Caco-2 (cell line): ENCODE results near the gene TSPAN31. TPM values are rescaled to one million over a fixed set of nuclear protein-coding genes. Genes with fewer than 3 reads are reported as not detected.

Experiments
- BruUV-seq: library from RNA; stranded (reverse); fragments of 400-500 nt; replicated peaks from 2 replicates; lab custom pipeline; 2021; lab: Mats Ljungman, UMichigan
- CTCF ChIA-PET: fragments of 300-600 bp; sonication (Branson Sonifier 250); formaldehyde crosslinking; loops from one replicate; lab custom pipeline; 2022; ENCODE audit warnings: antibody characterized with exemption; lab: Charles Lee
- POLR2A ChIA-PET: fragments of 300-600 bp; sonication (Branson Sonifier 250); formaldehyde crosslinking; loops from one replicate; lab custom pipeline; 2022; ENCODE audit warnings: antibody characterized with exemption; lab: Charles Lee
- DNase-seq, 2 experiments: peaks; one replicate each; pipeline versions ENCODE4 v3.0.0 to v3.0.0-alpha.2; 2020 to 2022
- H3K27me3 ChIP-seq: replicated peaks from 2 replicates; pipeline ENCODE4 v1.6.0; 2011; ENCODE audit warnings: low read length; ENCODE audit not compliant: control insufficient read depth, insufficient read depth
- H3K36me3 ChIP-seq: 2 replicates; pipeline ENCODE4 v1.5.1; 2011; ENCODE audit warnings: low read length; ENCODE audit not compliant: control insufficient read depth, insufficient read depth
- H3K4me1 ChIP-seq: fragments of 250-450 bp; sonication (Bioruptor Pico); 2 replicates; pipeline ENCODE4 v1.5.1; 2020; ENCODE audit warnings: mild to moderate bottlenecking
- H3K4me3 ChIP-seq: 2 replicates; pipeline ENCODE4 v1.5.1; 2011; ENCODE audit warnings: low read depth, mild to moderate bottlenecking, control low read depth, low read length
- H3K9me3 ChIP-seq: fragments of 250-450 bp; sonication (Bioruptor Pico); 2 replicates; pipeline ENCODE4 v1.5.1; 2020; ENCODE audit warnings: mild to moderate bottlenecking, moderate library complexity
- H3K27ac Mint-ChIP-seq: one replicate; pipeline ENCODE4 v1.8.0; 2022; ENCODE audit warnings: mixed read lengths; ENCODE audit not compliant: unreplicated experiment
- H3K27me3 Mint-ChIP-seq: one replicate; pipeline ENCODE4 v1.8.0; 2022; ENCODE audit warnings: mixed read lengths; ENCODE audit not compliant: insufficient read depth, unreplicated experiment
- H3K36me3 Mint-ChIP-seq: one replicate; pipeline ENCODE4 v1.8.0; 2022; ENCODE audit warnings: mild to moderate bottlenecking, mixed read lengths; ENCODE audit not compliant: insufficient read depth, unreplicated experiment
- H3K4me1 Mint-ChIP-seq: one replicate; pipeline ENCODE4 v1.8.0; 2022; ENCODE audit warnings: low read depth, mixed read lengths; ENCODE audit not compliant: unreplicated experiment
- H3K4me3 Mint-ChIP-seq: one replicate; pipeline ENCODE4 v1.8.0; 2022; ENCODE audit warnings: mild to moderate bottlenecking, moderate library complexity, mixed read lengths; ENCODE audit not compliant: unreplicated experiment
- H3K9me3 Mint-ChIP-seq: one replicate; pipeline ENCODE4 v1.8.0; 2022; ENCODE audit warnings: mixed read lengths; ENCODE audit not compliant: unreplicated experiment
- intact Hi-C: fragments of 100-400 bp; cut with micrococcal nuclease; formaldehyde crosslinking; loops from one replicate; pipeline ENCODE4 v1.10.0; 2022; ENCODE audit not compliant: unreplicated experiment
- total RNA-seq: library from RNA; stranded (reverse); gene quantifications from 2 replicates; pipeline ENCODE4 v1.2.3, GENCODE V29; 2022
- TF ChIP-seq, protein P1 (sequence below), 2 experiments: fragments of 200-600 bp in 1 of 2; IDR thresholded peaks; 1 replicate in 1 of 2; 2 replicates in 1 of 2; pipeline versions ENCODE4 v1.5.1 to v1.8.0; 2011 to 2022; ENCODE audit warnings: antibody characterized with exemption in 1 of 2, control low read depth in 1 of 2, inconsistent platforms in 1 of 2, low read depth in 1 of 2, low read length in 1 of 2, mild to moderate bottlenecking in 1 of 2, moderate library complexity in 1 of 2; ENCODE audit not compliant: insufficient read depth in 1 of 2, severe bottlenecking in 1 of 2, unreplicated experiment in 1 of 2

TSPAN31 gene
- total RNA-seq, 1 experiment from 2014 or later: 23.3 TPM

DNA sequence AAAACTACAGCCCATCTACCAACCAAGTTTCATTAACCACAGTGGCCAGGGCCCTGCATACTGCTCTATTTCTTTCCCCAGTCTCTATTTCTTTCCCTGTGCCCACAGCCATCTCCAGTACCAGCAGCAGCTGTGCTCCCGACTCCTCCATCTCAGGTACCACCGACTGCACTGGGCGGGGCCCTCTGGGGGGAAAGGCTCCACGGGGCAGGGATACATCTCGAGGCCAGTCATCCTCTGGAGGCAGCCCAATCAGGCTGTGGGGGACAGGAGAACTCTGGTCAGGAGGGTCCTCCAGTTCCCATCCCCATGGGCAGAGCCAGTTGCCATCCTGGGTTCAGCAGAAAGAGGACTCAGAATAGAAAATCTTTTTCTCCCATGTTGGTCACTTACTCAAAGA, 4.2 kb downstream of the TSPAN31 start:
- H3K4me1 Mint-ChIP-seq: peaks cover 29% of the 10 kb centered on the region
- H3K36me3 Mint-ChIP-seq: peaks cover 87% of the 10 kb centered on the region
- H3K27me3 Mint-ChIP-seq: no peaks in the 10 kb centered on the region
- intact Hi-C loops: no loop called here
- POLR2A ChIA-PET: no interaction called here
- no peak overlapping the region for H3K27ac Mint-ChIP-seq
- no peak for DNase-seq
- no peaks in the 10 kb centered on the region for H3K9me3 Mint-ChIP-seq
- Histone ChIP-seq H3K9me3 (no peaks in the 10 kb centered on the region), H3K4me1 (peaks cover 15% of the 10 kb centered on the region), H3K36me3 (peaks cover 3% of the 10 kb centered on the region; the same call in 1 of the 2 replicates), H3K27me3 (no peaks in the 10 kb centered on the region), H3K4me3 (no peak overlapping the region)
- BruUV-seq: TSS peak; percentile 0
- TF ChIP-seq, protein P1, sequence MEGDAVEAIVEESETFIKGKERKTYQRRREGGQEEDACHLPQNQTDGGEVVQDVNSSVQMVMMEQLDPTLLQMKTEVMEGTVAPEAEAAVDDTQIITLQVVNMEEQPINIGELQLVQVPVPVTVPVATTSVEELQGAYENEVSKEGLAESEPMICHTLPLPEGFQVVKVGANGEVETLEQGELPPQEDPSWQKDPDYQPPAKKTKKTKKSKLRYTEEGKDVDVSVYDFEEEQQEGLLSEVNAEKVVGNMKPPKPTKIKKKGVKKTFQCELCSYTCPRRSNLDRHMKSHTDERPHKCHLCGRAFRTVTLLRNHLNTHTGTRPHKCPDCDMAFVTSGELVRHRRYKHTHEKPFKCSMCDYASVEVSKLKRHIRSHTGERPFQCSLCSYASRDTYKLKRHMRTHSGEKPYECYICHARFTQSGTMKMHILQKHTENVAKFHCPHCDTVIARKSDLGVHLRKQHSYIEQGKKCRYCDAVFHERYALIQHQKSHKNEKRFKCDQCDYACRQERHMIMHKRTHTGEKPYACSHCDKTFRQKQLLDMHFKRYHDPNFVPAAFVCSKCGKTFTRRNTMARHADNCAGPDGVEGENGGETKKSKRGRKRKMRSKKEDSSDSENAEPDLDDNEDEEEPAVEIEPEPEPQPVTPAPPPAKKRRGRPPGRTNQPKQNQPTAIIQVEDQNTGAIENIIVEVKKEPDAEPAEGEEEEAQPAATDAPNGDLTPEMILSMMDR (IDR thresholded peaks at IDR 0.05; ENCODE audit: insufficient read depth in 1 of 2, low read depth in 1 of 2, low read length in 1 of 2, severe bottlenecking in 1 of 2, unreplicated experiment in 1 of 2): no peak
- CTCF ChIA-PET: no interaction called here
- H3K4me3 Mint-ChIP-seq: no peak overlapping the region

DNA sequence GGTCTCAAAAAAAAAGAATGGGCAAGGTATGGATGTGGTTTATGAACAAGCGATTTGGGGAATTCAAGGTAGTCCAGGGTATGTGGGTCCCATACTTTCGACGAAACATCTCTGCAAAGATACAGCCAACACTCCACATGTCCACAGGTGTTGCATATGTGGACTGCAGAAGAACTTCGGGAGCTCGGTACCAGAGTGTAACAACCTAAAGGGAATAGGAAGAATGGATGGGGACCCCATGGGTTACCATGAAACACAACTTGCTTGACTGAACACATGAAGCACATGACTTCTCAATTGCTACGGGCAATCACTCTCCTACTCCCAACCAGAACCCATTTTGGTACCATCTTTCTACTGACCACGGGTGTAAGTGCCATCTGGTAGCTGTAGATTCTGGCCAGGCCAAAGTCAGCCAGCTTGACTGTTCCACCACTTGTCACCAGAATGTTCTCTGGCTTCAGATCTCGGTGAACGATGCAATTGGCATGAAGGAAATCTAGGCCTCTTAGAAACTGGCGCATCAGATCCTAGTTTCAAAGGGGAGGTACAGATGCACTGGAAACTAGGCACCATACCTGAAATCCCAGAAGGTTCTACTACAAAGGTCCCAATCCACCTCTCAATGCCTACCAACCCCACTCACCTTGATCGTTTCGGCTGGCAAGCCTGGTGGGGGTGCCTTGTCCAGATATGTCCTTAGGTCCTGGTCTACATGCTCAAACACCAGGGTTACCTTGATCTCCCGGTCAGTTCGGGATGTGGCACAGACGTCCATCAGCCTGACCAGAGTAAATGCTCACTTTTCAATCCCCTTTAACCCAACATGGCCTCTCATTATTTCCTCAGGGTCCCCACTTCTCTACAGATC, 6.0 kb downstream of the TSPAN31 start:
- Mint-ChIP-seq H3K36me3 (peaks cover 75% of the 10 kb centered on the region), H3K27ac (peak overlapping the region; percentile 99), H3K9me3 (no peaks in the 10 kb centered on the region), H3K4me1 (peaks cover 28% of the 10 kb centered on the region), H3K4me3 (peak overlapping the region; percentile 99), H3K27me3 (no peaks in the 10 kb centered on the region)
- Histone ChIP-seq H3K4me1 (peaks cover 16% of the 10 kb centered on the region), H3K36me3 (peaks cover 3% of the 10 kb centered on the region; the same call in 1 of the 2 replicates), H3K9me3 (no peaks in the 10 kb centered on the region), H3K27me3 (no peaks in the 10 kb centered on the region), H3K4me3 (peak overlapping the region; percentile 83)
- ChIA-PET POLR2A (interaction anchor here (0.6 kb wide), 1 partner anchor 207 kb away, joined by 3 read pairs; no protein-coding TSS in a partner anchor), CTCF (no interaction called here)
- intact Hi-C loops: no loop called here
- BruUV-seq: no TSS peak
- TF ChIP-seq, protein P1 (IDR thresholded peaks at IDR 0.05; ENCODE audit: insufficient read depth in 1 of 2, low read depth in 1 of 2, low read length in 1 of 2, severe bottlenecking in 1 of 2, unreplicated experiment in 1 of 2): no peak
- DNase-seq: no peak

DNA sequence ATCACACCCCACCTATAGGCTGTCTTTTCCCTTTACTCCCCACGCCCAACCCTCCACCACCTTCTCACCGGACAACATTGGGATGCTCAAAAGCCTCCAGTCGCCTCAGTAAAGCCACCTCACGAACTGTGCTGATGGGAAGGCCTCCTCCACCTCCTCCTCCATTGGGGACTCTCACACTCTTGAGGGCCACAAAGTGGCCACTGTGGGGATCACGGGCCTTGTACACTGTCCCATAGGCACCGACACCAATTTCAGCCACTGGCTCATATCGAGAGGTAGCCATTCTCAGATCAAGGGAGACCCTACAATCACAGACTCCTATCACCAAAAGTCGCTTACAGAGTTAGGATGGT, 6.6 kb downstream of the TSPAN31 start:
- CTCF ChIA-PET: interaction anchor here (0.6 to 1.1 kb wide), 2 partner anchors 21 to 149 kb away, joined by 3 to 7 read pairs; partner anchors contain the start of genes EEF1AKMT3 and METTL1
- TF ChIP-seq, protein P1 (IDR thresholded peaks at IDR 0.05; ENCODE audit: insufficient read depth in 1 of 2, low read depth in 1 of 2, low read length in 1 of 2, severe bottlenecking in 1 of 2, unreplicated experiment in 1 of 2): no peak
- Mint-ChIP-seq H3K27me3 (no peaks in the 10 kb centered on the region), H3K4me1 (peaks cover 25% of the 10 kb centered on the region), H3K4me3 (peak overlapping the region; percentile 99), H3K9me3 (no peaks in the 10 kb centered on the region), H3K36me3 (peaks cover 69% of the 10 kb centered on the region), H3K27ac (peak overlapping the region; percentile 99)
- no peak for DNase-seq
- POLR2A ChIA-PET: interaction anchor here (0.8 kb wide), 1 partner anchor 21 kb away, joined by 5 read pairs; the partner anchor contains the start of genes EEF1AKMT3 and METTL1
- H3K4me1 ChIP-seq: peaks cover 14% of the 10 kb centered on the region
- H3K36me3 ChIP-seq: peaks cover 3% of the 10 kb centered on the region; the same call in 1 of the 2 replicates
- peak overlapping the region; percentile 83 for H3K4me3 ChIP-seq
- H3K9me3 ChIP-seq: no peaks in the 10 kb centered on the region
- BruUV-seq: no TSS peak
- H3K27me3 ChIP-seq: no peaks in the 10 kb centered on the region
- intact Hi-C loops: no loop called here
